ENCODE results near the gene PLPP4.
"Not testable (repeated sequence)": the region's sequence is repeated elsewhere in the genome, so short reads cannot be mapped to it uniquely, and the experiment has no call there.

- not testable (repeated sequence) for TF ChIP-seq CTCF (conservative IDR thresholded peaks at IDR 0.05; ENCODE audit: low read depth, low read length); EZH2 (IDR thresholded peaks at IDR 0.05; ENCODE audit: low read length, unreplicated experiment)
Measured at GRCh38 chr10:120504227-120504626, 47.2 kb downstream of the PLPP4 start.

All from PC-3 (cell line).